ENCODE data around the gene XCR1. TPM values are rescaled to one million over a fixed set of nuclear protein-coding genes. Genes with fewer than 3 reads are reported as not detected.

Gene XCR1
- total RNA-seq, 1 experiment from 2014 or later: not detected

DNA sequence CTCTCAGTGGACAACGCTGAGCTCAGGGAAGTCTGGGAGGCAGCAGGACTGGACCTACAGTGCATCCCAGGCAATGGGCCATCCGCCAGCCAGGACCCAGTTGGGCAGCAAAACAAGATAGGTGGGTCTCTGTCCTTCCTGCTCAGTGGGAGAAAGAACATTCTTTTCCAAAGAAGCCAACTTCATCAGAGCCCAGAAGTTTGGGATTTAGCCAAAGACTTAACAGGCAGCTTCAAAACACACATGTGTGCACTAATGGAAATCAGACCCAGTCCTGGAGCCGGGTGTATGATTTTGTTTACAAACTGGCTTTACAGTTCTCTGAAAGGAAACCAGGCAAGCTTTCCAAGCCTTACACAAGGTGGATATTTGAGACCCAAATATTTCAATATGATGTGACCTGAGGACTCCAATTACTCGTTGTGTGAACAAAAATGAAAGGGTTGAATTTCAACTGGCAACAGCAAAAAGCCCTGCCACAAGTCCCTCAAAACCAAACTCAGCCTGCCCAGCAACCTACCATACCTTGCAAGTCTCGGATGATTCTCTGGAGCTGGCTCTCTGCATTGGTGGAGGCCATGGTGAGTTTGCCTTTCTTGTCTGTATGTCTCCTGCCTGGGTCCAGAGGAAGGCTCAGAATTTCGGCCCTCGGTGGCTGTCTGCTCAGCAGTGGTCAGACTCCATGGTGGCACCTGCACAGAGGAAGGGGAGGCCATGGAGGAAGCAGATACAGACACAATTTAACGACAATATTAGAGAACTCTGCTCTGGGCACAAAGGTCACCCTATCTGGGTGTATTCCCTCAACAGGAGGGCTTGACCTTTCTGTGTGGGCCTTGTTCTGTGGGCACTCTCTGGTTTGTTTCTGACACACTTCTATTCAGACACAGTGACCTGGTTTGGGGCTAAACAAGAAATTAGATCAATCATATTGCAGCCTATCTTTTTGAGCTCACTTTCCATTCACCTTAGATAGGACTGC lies 42.7 kb downstream of the XCR1 start:
- Histone ChIP-seq H3K27ac (ENCODE audit: low read depth, low read length, poor library complexity, severe bottlenecking) (no peak overlapping the region), H3K9me3 (ENCODE audit: low read depth, low read length, poor library complexity, severe bottlenecking) (no peaks in the 10 kb centered on the region), H3K27me3 (replicated peaks; ENCODE audit: insufficient read depth, low read depth, low read length, poor library complexity) (no peaks in the 10 kb centered on the region), H3K4me3 (ENCODE audit: low read depth, low read length, poor library complexity, severe bottlenecking) (no peak overlapping the region), H3K4me1 (ENCODE audit: insufficient read depth, low read length, poor library complexity, severe bottlenecking) (no peaks in the 10 kb centered on the region), H3K36me3 (ENCODE audit: insufficient read depth, low read length, poor library complexity, severe bottlenecking) (peaks cover 4% of the 10 kb centered on the region)
- no peak for TF ChIP-seq EZH2 (IDR thresholded peaks at IDR 0.05; ENCODE audit: borderline replicate concordance, low read depth, low read length, poor library complexity, severe bottlenecking)
- TF ChIP-seq, protein P1, sequence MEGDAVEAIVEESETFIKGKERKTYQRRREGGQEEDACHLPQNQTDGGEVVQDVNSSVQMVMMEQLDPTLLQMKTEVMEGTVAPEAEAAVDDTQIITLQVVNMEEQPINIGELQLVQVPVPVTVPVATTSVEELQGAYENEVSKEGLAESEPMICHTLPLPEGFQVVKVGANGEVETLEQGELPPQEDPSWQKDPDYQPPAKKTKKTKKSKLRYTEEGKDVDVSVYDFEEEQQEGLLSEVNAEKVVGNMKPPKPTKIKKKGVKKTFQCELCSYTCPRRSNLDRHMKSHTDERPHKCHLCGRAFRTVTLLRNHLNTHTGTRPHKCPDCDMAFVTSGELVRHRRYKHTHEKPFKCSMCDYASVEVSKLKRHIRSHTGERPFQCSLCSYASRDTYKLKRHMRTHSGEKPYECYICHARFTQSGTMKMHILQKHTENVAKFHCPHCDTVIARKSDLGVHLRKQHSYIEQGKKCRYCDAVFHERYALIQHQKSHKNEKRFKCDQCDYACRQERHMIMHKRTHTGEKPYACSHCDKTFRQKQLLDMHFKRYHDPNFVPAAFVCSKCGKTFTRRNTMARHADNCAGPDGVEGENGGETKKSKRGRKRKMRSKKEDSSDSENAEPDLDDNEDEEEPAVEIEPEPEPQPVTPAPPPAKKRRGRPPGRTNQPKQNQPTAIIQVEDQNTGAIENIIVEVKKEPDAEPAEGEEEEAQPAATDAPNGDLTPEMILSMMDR (conservative IDR thresholded peaks at IDR 0.05; ENCODE audit: low read depth, low read length): no peak
- intact Hi-C loops (cut with micrococcal nuclease; ENCODE audit: unreplicated experiment): no loop called here
- ChIA-PET POLR2A (ENCODE audit: low non-redundant PET) (no interaction called here), CTCF (no interaction called here)
- no peak for DNase-seq (ENCODE audit: low spot score)
- no TSS peak for BruUV-seq (replicated peaks)

GRCh38 chr3:45983770-45984169 lies 43.5 kb downstream of the XCR1 start:
- DNase-seq (ENCODE audit: low spot score): no peak
- no peaks in the 10 kb centered on the region for H3K9me3 ChIP-seq (ENCODE audit: low read depth, low read length, poor library complexity, severe bottlenecking)
- no peak overlapping the region for H3K4me3 ChIP-seq (ENCODE audit: low read depth, low read length, poor library complexity, severe bottlenecking)
- POLR2A ChIA-PET (ENCODE audit: low non-redundant PET): no interaction called here
- H3K27ac ChIP-seq (ENCODE audit: low read depth, low read length, poor library complexity, severe bottlenecking): no peak overlapping the region
- intact Hi-C loops (cut with micrococcal nuclease; ENCODE audit: unreplicated experiment): no loop called here
- CTCF ChIA-PET: no interaction called here
- no peaks in the 10 kb centered on the region for H3K27me3 ChIP-seq (replicated peaks; ENCODE audit: insufficient read depth, low read depth, low read length, poor library complexity)
- no peaks in the 10 kb centered on the region for H3K4me1 ChIP-seq (ENCODE audit: insufficient read depth, low read length, poor library complexity, severe bottlenecking)
- peaks cover 4% of the 10 kb centered on the region for H3K36me3 ChIP-seq (ENCODE audit: insufficient read depth, low read length, poor library complexity, severe bottlenecking)
- no peak for TF ChIP-seq EZH2 (IDR thresholded peaks at IDR 0.05; ENCODE audit: borderline replicate concordance, low read depth, low read length, poor library complexity, severe bottlenecking)
- TF ChIP-seq, protein P1 (conservative IDR thresholded peaks at IDR 0.05; ENCODE audit: low read depth, low read length): no peak
- BruUV-seq (replicated peaks): no TSS peak

DNA sequence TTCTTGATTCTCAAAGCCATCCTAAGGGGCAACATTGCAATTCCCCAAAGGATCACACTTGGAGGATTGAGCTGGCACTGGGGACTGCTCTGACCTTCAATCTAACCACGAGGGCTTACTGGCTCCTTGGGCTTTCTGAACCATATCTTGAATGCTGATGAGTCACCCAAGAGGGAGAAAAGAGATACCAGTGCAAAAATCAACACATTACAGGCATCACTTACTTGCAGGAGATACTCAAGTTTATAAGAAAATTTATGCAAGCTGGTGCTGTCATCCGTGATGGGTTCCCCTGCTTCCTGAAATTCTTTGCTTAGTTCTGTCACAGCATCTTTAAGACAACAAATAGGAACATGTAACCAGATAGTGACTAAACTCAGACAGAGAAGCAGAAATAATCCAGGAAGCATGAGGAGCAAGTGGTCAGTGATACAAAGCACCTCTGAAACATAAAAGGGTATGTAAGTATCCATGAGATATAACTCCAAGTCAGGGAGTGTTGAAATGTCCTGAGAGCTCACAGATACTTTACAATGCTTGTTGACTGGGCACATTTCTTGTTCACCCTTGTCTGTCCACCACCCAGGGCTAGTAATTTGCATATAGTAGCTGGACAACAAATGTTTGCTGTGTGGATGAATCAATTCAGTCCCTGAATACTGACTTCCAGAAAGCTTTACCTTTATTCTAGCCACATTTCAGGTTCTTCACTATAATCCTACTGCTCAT lies 45.8 kb downstream of the XCR1 start:
- Histone ChIP-seq H3K36me3 (ENCODE audit: insufficient read depth, low read length, poor library complexity, severe bottlenecking) (peaks cover 4% of the 10 kb centered on the region), H3K27me3 (replicated peaks; ENCODE audit: insufficient read depth, low read depth, low read length, poor library complexity) (no peaks in the 10 kb centered on the region), H3K27ac (ENCODE audit: low read depth, low read length, poor library complexity, severe bottlenecking) (no peak overlapping the region), H3K9me3 (ENCODE audit: low read depth, low read length, poor library complexity, severe bottlenecking) (no peaks in the 10 kb centered on the region), H3K4me1 (ENCODE audit: insufficient read depth, low read length, poor library complexity, severe bottlenecking) (no peaks in the 10 kb centered on the region), H3K4me3 (ENCODE audit: low read depth, low read length, poor library complexity, severe bottlenecking) (no peak overlapping the region)
- TF ChIP-seq, protein P1 (conservative IDR thresholded peaks at IDR 0.05; ENCODE audit: low read depth, low read length): no peak
- TF ChIP-seq EZH2 (IDR thresholded peaks at IDR 0.05; ENCODE audit: borderline replicate concordance, low read depth, low read length, poor library complexity, severe bottlenecking): no peak
- intact Hi-C loops (cut with micrococcal nuclease; ENCODE audit: unreplicated experiment): no loop called here
- DNase-seq (ENCODE audit: low spot score): no peak
- no TSS peak for BruUV-seq (replicated peaks)
- CTCF ChIA-PET: no interaction called here
- POLR2A ChIA-PET (ENCODE audit: low non-redundant PET): no interaction called here

Measured in A673 (cell line).